ENCODE measurements around the gene TVP23C. TPM values are rescaled to one million over a fixed set of nuclear protein-coding genes. Genes with fewer than 3 reads are reported as not detected.
A peak's percentile ranks its signal among the peaks of the same experiment; 100 is the strongest.

The TVP23C gene
- total and polyA plus RNA-seq, 8 donors, result 8.3 to 37.5 (median 22.2) TPM

DNA sequence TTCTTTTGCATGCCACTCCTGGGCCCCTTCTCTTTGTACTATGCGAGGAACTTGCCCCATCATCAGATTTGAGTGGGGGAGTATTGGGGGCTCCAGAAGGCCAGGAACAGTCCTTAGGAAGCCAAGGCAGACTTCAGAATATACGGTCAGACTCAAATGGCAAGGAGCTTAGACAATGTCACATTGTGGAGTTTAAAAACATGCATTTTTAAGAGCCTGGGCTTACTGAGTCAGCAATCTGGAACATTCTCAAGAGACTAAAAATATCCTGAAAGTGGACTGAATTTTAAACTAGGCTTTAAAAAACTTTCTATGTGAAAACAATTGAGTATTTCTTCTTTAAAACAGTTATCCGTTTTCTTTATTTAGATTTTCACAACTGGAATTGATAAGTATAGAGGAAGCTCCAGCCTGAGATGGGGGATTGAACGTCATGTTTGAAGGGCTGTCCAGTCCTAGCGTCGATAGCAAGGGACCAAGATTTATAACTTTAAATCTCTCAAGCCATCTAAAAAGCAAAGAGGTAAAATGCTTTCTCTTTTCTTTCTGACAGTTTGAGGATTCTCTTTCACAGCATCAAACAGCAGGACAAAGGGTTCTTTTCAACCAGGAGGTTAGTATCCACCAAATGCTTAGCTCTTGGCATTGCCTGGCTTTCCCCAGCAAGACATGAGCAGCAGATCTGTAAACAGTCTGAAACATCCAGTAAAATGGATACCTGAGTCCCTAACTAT is 50.1 kb downstream of the TVP23C start:
- TF ChIP-seq, protein P1, sequence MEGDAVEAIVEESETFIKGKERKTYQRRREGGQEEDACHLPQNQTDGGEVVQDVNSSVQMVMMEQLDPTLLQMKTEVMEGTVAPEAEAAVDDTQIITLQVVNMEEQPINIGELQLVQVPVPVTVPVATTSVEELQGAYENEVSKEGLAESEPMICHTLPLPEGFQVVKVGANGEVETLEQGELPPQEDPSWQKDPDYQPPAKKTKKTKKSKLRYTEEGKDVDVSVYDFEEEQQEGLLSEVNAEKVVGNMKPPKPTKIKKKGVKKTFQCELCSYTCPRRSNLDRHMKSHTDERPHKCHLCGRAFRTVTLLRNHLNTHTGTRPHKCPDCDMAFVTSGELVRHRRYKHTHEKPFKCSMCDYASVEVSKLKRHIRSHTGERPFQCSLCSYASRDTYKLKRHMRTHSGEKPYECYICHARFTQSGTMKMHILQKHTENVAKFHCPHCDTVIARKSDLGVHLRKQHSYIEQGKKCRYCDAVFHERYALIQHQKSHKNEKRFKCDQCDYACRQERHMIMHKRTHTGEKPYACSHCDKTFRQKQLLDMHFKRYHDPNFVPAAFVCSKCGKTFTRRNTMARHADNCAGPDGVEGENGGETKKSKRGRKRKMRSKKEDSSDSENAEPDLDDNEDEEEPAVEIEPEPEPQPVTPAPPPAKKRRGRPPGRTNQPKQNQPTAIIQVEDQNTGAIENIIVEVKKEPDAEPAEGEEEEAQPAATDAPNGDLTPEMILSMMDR (IDR thresholded peaks at IDR 0.05), result no peak
- H3K9me3 ChIP-seq, result no peaks in the 10 kb centered on the region
- peaks cover 0 to 21% of the 10 kb centered on the region in 2 donors for H3K36me3 ChIP-seq
- no peaks in the 10 kb centered on the region for H3K27me3 ChIP-seq
- intact Hi-C loops (cut with DNase I), result no loop called here
- ATAC-seq (peak; percentile 8), DNase-seq (no peak)
- peaks cover 8 to 22% of the 10 kb centered on the region in 2 donors for H3K4me1 ChIP-seq
- H3K27ac ChIP-seq, result peak overlapping the region in 1 of 2 donors; percentile 77
- H3K4me3 ChIP-seq, result no peak overlapping the region

DNA sequence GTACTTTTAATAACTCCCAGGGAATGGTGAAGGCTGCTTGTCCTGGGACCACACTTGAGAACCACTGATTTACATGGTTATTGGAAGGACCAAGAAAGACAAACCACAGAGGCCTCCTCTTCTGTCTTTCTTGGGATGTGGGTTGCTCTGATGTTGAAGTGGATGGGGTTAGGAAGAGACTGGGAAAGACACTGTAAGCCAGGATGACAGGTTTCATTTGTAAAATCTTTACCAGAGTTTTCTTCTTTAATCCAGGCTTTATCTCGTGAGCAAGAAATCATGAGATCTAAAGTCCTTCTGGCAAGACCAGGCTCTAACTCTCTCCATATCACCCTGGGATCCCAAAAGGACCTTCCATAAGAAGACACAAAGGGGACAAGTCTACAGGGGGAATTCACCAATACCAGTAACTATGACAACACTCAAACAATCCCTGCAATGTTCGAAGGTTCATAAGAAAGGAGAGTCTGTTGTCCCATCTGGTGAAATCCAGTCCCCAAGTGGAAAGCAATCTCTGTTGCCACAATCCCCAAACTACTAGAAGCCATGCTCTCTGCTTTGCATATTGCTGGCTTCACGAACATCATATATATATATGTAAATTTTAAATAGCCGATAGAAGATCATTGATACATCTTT is 51.1 kb downstream of the TVP23C start:
- Histone ChIP-seq H3K4me3 (no peak overlapping the region), H3K36me3 (peaks cover 0 to 23% of the 10 kb centered on the region in 2 donors), H3K27me3 (no peaks in the 10 kb centered on the region), H3K4me1 (peaks cover 8 to 22% of the 10 kb centered on the region in 2 donors), H3K9me3 (no peaks in the 10 kb centered on the region), H3K27ac (peak overlapping the region in 1 of 2 donors; percentile 77)
- DNase-seq (no peak), ATAC-seq (no peak)
- TF ChIP-seq, protein P1 (IDR thresholded peaks at IDR 0.05), result no peak
- intact Hi-C loops (cut with DNase I), result no loop called here

DNA sequence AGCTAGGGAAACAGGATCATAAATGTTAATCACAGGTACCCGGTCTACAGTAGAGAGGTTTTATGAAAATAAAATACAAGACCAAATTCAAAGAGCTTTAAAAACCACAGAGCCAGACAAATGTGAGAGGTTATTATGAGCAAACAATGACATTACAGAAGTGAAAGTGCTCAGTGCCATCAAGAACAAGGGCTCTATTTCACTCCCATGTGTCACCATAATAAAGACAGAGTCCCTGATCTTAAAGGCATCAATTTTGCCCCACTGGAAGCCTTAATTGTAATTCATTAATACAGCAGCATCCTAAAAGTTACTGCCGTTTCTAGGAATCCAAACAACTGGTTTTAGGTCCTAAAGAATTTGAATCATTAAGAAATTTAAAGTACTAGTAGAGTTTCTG is 52.1 kb downstream of the TVP23C start:
- no peak overlapping the region for H3K4me3 ChIP-seq
- H3K36me3 ChIP-seq, result peaks cover 0 to 23% of the 10 kb centered on the region in 2 donors
- H3K27me3 ChIP-seq, result no peaks in the 10 kb centered on the region
- no peaks in the 10 kb centered on the region for H3K9me3 ChIP-seq
- DNase-seq, result no peak
- peaks cover 8 to 22% of the 10 kb centered on the region in 2 donors for H3K4me1 ChIP-seq
- ATAC-seq, result no peak
- H3K27ac ChIP-seq, result no peak overlapping the region
- TF ChIP-seq, protein P1 (IDR thresholded peaks at IDR 0.05), result no peak
- intact Hi-C loops (cut with DNase I), result no loop called here

DNA sequence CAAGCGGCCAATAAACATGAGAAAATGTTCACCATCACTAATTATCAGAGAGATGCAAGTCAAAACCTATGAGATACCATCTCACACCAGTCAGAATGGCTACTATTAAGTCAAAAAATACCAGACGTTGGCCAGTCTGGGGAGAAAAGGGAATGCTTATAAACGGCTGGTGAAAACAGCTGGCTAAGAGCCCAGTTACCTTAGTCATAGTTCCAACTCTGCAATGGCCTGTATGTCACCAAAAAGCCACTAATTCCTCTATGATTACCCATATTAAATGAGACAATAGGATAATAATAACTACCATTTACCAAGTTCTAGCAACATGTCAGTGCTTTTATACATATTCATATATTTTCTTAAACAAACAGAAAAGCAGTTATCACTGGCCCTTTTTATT is 52.9 kb downstream of the TVP23C start:
- TF ChIP-seq, protein P1 (IDR thresholded peaks at IDR 0.05), result no peak
- no peak overlapping the region for H3K4me3 ChIP-seq
- DNase-seq, result no peak
- peaks cover 0 to 15% of the 10 kb centered on the region in 2 donors for H3K36me3 ChIP-seq
- H3K27ac ChIP-seq, result no peak overlapping the region
- H3K9me3 ChIP-seq, result no peaks in the 10 kb centered on the region
- intact Hi-C loops (cut with DNase I), result no loop called here
- peak; percentile 9 for ATAC-seq
- no peaks in the 10 kb centered on the region for H3K27me3 ChIP-seq
- peaks cover 8 to 22% of the 10 kb centered on the region in 2 donors for H3K4me1 ChIP-seq

DNA sequence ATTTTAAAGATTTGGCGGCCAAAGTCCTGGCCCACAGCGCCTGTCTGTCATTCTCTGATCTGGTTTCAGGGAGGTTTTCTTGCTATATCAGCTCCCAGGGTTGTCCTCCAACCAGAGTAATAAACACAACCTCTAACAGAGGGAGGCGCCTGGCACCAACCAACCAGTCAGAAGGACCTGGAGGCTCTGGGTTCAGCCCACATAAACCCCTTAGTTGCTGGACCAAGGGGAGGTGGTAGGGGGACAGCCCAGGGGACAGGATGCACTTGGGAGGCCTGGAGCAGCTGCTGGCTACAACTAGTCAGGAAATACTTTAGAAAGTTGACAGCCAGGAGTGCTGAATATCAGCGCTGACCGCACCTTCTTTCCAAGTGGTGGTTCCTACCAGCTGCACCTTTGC is 54.2 kb downstream of the TVP23C start:
- H3K9me3 ChIP-seq, result no peaks in the 10 kb centered on the region
- H3K4me1 ChIP-seq, result peaks cover 8 to 14% of the 10 kb centered on the region in 2 donors
- H3K27ac ChIP-seq, result no peak overlapping the region
- DNase-seq, result no peak
- H3K36me3 ChIP-seq, result peaks cover 0 to 14% of the 10 kb centered on the region in 2 donors
- no peak overlapping the region for H3K4me3 ChIP-seq
- ATAC-seq, result no peak
- intact Hi-C loops (cut with DNase I), result no loop called here
- no peaks in the 10 kb centered on the region for H3K27me3 ChIP-seq
- TF ChIP-seq, protein P1 (IDR thresholded peaks at IDR 0.05), result no peak

Measured in left lung (tissue), 10 donors.